Suppressor macrophage treated with lipopolysaccharide for 4 hours (primary cell): ENCODE measurements around the gene DNAJB11.
"Not testable (repeated sequence)": the region's sequence is repeated elsewhere in the genome, so short reads cannot be mapped to it uniquely, and the experiment has no call there.

Experiments used
- DNase-seq: peaks from one replicate; pipeline ENCODE4 v3.0.0-alpha.2; 2020

DNAJB11 gene

GRCh38 chr3:186570096-186570940 lies at the start of gene DNAJB11:
DNAJB11 (plus strand) TSS chr3:186570720; CDS start chr3:186570898, 178 bp downstream.
- DNase-seq: peak; percentile 100

GRCh38 chr3:186520957-186521842 lies 49.3 kb upstream of the DNAJB11 start:
- no peak for DNase-seq

- DNase-seq: no peak
Observed at GRCh38 chr3:186523022-186523421, 47.5 kb upstream of the DNAJB11 start.

GRCh38 chr3:186523434-186523833 lies 47.1 kb upstream of the DNAJB11 start:
- no peak for DNase-seq

GRCh38 chr3:186524616-186525015 lies 45.9 kb upstream of the DNAJB11 start:
- no peak for DNase-seq

- no peak for DNase-seq
Observed at GRCh38 chr3:186525369-186526255, 44.9 kb upstream of the DNAJB11 start.

- DNase-seq: no peak
Observed at GRCh38 chr3:186526256-186526606, 44.3 kb upstream of the DNAJB11 start.

GRCh38 chr3:186529201-186529999 lies 41.1 kb upstream of the DNAJB11 start:
- no peak for DNase-seq

- no peak for DNase-seq
Observed at GRCh38 chr3:186530415-186530814, 40.1 kb upstream of the DNAJB11 start.

- DNase-seq: not testable (repeated sequence)
Observed at GRCh38 chr3:186531694-186532093, 38.8 kb upstream of the DNAJB11 start.

- peak; percentile 49 for DNase-seq
Observed at GRCh38 chr3:186532598-186533072, 37.9 kb upstream of the DNAJB11 start.

GRCh38 chr3:186534113-186534669 lies 36.3 kb upstream of the DNAJB11 start:
- peak; percentile 87 for DNase-seq

GRCh38 chr3:186536883-186537844 lies 33.4 kb upstream of the DNAJB11 start:
- DNase-seq: peak; percentile 54

GRCh38 chr3:186538779-186539178 lies 31.7 kb upstream of the DNAJB11 start:
- no peak for DNase-seq

GRCh38 chr3:186540221-186540834 lies 30.2 kb upstream of the DNAJB11 start:
- peak; percentile 77 for DNase-seq

GRCh38 chr3:186540835-186541226 lies 29.7 kb upstream of the DNAJB11 start:
- DNase-seq: no peak

GRCh38 chr3:186544281-186544680 lies 26.2 kb upstream of the DNAJB11 start, which contains the start of gene CRYGS:
CRYGS (minus strand) TSS chr3:186544380; CDS start chr3:186544326, 54 bp downstream.
- no peak for DNase-seq

- no peak for DNase-seq
Observed at GRCh38 chr3:186549497-186549896, 21.0 kb upstream of the DNAJB11 start.

GRCh38 chr3:186551387-186551786 lies 19.1 kb upstream of the DNAJB11 start:
- DNase-seq: no peak
